ENCODE measurements around the gene AIMP1.
"Not testable (repeated sequence)": the region's sequence is repeated elsewhere in the genome, so short reads cannot be mapped to it uniquely, and the experiment has no call there.

Gene AIMP1

DNA sequence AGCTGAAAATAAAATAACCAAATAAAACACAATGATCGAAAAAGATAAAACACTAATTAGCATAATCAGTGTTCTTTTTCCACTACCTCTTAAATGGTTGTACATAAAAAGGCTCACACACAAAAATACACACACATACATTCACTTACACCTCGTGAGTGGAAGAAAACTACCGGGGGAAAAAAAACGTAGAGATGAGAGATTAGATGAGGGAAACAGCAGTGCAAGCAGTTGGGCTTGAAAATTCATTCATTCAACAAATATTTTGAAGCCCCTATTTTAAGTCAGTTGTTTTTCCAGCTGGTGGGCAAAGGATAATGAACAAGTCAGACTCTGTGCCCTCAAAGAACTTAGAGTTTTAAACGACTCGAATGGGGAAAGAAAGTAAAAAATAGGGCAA, 1.4 kb upstream of the AIMP1 start:
- peak; percentile 20 for DNase-seq

DNA sequence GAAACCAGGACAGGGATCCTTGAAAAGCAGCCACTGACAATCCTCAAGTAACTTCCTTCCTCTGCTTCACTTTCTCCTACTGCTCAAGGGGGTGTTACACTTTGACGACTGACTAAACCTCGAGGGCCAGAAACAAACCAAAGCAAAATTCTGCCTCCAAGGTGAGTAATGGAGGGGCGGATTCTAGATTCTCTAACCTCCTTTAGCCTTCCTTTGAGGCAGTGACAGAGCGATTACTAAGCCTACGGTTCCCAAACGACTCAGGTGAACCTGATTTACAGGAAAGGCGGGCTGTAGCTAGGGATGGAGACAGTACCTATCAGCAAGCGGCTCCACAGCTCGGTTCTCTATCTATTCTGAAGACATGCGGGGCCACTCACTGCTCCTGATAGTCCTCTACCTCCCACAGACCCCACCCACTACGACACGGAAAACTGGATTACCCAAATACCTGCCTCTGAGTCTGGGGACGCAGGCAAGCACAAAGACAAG, 828 bp upstream of the AIMP1 start:
- peak; percentile 58 for DNase-seq

DNA sequence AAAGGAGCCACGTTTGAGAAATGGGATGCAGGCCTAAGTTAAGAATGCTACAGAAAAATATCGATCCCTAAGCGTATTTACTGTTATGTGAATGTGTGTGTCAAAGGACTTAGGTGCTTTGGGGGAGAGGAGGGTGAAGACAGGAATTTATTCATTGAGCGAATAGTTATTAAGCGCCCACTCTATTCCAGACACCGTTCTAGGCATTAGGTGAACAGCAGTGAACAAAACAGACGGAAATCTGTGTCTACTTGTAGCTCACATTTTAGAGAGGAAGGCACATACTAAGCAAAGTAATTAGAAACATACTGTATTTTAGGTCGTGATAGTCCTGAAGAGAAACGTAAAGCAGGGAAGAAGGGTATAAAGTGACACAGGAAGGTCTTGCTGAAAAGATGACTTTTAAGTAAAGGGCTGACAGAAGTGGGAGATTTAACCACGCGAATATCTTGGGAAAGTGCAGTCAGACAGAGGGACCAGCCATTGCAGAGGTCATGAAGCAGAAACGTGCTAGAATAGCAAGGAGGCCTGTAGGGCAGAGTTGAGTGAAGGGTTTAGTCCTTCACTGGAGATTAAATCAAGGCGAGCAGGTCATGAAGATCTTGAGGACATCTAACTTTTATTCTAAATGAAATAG, 541 bp downstream of the AIMP1 start:
- DNase-seq = peak; percentile 29

DNA sequence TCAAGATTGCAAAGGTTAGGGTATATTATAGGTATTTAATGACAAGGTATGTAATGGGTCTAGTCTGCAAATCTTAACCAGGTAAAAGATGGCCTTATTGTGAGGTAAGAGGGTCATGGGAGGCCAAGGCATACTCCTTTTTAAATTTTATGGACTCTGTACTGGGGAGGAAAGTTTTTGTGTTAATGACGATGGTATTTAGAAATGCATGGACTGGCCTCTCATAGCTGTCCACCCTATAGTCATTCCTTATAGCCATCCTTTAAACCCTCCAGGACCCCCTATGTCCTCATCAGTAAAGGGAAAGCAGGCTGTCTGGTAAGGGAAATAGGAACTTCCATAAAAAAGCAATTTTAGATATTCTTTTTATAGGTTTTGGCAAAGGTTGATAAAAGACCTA, 1.5 kb downstream of the AIMP1 start:
- no peak for DNase-seq

DNA sequence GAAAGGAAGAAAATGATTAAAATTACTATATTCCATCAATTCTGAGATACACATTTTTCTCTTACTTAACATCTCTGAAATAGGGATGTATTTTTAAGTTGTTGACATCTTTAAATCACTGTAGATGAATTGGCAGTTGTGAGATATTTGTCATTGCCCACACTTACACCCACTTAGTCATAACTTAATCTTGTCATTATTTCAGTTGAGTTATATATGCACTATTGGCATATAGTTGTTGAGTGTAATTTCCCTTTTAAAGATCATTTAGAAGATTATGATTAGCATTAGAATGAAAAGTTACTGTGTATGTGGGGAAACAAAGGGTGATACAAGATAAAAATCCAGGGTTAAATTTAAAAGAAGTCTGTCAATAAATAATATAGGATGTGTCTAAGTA, 2.2 kb downstream of the AIMP1 start:
- no peak for DNase-seq

DNA sequence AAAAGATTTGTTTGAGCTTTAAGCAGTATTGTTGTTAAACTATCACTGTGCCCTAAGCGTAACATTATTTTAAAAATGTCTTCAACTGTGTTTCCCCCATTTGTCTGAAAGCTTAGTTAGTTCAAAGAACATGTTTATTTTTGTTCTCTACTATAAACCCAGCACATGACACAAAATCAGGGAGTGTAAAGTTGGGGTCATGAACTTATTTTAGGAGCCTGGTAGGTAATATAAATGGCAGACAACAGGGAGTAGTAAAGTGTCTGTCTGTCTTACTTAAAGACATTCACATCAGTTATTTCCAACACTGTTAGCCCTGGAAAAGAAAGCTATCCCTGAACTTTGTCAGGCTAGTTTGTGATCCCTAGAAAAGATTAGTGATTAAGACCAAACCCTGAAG, 3.9 kb downstream of the AIMP1 start:
- no peak for DNase-seq

DNA sequence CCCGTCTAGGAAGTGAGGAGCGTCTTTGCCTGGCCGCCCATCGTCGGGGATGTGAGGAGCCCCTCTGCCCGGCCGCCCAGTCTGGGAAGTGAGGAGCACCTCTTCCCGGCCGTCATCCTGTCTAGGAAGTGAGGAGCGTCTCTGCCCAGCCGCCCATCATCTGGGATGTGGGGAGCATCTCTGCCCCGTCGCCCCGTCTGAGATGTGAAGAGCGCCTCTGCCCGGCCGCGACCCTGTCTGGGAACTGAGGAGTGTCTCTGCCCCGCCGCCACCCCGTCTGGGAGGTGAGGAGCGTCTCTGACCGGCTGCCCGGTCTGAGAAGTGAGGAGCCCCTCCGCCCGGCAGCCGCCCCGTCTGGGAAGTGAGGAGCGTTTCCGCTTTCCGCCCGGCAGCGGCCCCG, 4.8 kb downstream of the AIMP1 start:
- not testable (repeated sequence) for DNase-seq

DNA sequence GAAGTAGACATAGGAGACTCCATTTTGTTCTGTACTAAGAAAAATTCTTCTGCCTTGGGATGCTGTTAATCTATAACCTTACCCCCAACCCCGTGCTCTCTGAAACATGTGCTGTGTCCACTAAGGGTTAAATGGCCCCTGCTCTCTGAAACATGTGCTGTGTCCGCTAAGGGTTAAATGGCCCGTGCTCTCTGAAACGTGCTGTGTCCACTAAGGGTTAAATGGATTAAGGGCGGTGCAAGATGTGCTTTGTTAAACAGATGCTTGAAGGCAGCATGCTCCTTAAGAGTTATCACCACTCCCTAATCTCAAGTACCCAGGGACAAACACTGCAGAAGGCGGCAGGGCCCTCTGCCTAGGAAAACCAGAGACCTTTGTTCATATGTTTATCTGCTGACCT, 5.5 kb downstream of the AIMP1 start:
- DNase-seq = not testable (repeated sequence)

DNA sequence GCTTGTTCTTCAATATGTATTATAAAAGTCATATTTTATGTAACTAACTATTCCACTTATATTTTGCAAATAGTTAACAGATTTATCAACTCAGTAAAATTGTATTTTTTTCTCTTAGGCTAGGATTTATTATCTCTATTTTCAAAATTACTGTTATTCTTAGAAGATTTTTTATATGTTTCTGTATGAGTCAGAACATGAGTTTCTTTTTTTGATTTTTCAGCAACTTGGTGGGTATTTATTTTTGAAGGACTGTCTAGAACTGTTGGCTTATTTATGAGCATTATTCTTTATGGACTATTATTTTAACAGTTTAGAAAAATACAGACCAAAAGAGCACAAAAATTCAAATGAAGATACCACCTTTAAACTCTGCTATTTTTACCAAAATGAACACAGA, 6.8 kb downstream of the AIMP1 start:
- DNase-seq = no peak

DNA sequence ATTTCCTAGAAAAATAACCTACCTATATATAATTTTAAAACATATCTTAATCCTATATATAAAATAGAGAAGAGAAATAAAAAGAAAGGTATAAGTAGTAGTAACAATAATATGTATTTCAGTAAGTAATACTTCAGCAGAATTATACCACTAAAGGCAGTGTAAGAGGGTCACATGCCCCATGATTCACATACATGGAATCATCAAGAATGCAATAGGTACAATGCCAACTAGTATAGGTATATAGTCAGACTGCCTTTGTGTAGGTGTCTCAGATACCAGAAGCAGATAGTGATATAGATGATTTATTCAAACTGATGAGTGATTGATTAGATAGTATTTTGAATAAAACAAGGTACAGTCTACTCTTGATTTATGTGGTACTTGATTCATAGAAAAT, 9.4 kb downstream of the AIMP1 start:
- DNase-seq = no peak

DNA sequence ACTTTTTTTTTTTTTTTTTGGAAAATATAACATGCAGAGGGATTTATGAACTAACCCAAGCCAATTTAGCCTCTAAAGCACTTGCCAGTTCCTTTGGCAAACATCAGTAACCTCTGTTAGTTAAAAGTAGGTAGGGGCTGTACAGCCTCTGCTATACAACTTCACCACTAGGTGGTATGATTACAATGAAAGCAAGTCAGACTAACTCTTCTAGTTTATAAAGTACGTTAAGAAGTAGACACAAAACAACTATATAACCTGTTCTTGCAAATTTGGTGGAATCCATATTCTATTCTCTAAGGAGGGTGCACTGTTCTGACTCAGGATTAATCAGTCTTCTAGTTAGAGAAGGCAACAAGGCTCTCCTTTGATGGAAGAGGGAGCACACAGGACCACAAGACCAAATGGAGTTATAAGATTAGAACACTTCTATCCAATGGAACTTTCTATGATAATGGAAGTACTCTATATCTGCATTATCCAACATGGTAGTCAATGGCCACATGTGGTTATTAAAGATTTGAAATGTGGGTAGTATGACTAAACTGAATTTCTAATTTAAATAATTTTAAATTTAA, 12.8 kb downstream of the AIMP1 start:
- peak; percentile 71 for DNase-seq

DNA sequence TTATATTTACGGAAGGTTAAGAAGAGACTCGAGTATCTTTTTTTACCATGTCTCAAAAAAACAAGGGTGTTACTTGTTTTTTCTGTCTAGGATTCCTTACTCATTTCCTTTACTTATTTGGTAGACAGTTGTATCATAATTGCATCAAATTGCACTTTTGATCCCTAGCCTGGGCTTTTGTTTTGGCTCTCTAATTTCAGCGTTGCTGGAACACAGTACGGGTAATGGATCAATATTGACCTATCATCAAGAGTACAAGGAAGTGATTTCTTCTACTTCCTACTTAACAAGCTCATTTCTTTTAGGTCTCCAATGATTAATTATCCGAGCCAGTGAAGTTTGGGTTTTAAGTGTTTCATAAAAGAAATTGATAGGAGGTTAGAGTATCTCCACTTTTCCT, 16.8 kb downstream of the AIMP1 start:
- no peak for DNase-seq

DNA sequence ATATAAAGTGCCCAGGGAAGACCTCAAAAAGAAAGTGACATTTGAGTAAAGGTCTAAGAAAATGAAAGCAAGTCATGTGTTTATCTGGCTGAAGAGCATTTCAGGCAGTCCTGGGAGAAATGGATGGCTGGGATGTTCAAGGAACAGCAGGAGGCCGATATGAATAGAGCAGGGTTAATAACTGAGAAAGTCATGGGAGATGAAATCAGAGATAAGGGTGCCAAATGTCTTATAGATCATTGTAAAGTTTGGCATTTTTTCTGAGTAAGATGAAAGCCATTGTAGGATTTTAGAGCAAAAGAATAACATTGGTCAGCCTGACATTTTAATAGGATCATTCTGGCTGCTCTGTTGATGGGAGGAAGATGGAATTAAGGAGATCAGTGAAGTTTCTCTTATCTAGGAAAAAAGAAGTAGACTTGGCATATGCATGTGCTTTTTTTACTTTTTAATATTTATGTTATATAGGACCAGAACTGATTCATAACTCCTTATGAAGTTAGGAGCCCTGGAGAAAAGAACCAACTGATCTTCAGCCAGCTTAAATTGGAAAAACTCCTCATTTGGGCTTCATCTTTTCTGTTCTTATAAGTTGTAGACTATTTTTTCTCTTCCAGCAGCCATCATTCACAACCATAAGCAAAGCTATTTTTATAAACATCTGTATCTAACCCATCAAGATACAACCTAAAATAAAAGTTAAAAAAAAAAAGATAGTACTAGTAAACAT, 18.6 kb downstream of the AIMP1 start:
- DNase-seq = no peak

DNA sequence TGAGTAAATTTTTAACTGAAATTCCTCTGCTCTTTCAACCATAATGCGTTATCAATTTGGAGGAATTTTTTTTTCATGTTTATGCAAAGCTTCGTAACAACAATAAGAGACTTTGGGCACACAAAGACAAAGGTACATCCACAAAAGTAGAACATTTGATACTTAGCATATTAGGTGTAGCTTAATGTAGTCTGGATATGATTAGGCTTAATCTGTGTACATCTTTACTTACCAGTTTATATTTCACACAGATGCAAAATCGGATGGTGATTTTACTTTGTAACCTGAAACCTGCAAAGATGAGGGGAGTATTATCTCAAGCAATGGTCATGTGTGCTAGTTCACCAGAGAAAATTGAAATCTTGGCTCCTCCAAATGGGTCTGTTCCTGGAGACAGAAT, 20.3 kb downstream of the AIMP1 start:
- DNase-seq = no peak

DNA sequence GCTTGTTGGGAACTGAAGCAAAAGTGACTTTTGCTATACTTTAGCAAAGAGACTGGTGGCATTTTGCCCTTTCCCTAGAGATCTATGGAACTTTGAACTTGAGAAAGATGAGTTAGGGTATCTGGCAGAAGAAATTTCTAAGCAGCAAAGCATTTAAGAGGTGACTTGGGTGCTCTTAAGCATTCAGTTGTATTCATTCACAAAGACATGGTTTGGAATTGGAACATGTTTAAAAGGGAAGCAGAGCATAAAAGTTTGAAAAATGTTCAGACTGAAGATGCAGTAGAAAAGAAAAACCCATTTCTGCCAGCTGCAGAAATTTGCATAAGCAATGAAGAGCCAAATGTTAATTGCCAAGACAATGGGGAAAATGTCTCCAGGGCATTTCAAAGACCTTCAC, 21.6 kb downstream of the AIMP1 start:
- DNase-seq = no peak

DNA sequence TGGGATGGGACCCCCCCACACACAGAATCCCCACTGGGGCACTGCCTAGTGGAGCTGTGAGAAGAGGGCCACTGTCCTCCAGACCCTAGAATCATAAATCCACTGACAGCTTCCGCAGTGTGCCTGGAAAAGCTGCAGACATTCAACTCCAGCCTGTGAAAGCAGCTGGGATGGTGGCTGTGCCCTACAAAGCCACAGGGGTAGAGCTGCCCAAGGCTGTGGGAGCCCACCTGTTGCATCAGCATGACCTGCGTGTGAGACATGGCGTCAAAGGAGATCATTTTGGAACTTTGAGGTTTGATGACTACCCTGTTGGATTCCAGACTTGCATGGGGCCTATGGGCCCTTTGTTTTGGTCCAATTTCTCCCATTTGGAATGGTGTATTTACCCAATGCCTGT, 22.3 kb downstream of the AIMP1 start:
- no peak for DNase-seq

DNA sequence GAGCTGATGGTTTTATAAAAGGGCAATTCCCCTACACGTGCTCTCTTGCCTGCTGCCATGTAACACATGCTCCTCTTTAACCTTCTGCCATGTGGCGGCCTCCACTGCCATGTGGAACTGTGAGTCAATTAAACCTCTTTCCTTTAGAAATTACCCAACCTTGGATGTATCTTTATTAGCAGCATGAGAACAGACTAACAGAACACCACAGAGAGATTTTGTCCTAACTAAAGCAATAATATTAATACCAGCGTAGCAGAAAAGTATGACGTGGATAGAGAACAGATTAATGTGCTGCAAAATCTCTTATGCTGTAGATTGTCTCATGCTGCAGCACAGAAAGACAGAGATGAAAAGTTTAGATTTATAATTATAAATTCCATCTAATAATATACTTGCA, 23.1 kb downstream of the AIMP1 start:
- no peak for DNase-seq

DNA sequence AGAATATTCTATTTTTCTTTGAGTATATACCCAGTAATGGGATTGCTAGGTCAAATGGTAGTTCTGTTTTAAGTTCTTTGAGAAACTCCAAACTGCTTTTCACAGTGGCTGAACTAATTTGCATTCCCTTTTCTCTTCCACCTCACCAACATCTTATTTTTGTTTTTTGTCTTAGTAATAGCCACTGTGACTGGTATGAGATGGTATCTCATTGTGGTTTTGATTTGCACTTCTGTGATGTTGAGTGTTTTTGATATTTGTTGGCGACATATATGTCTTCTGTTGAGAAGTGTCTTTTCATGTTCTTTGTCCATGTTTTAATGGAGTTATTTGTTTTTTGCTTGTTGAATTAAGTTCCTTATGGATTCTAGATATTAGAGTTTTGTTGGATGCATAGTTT, 24.4 kb downstream of the AIMP1 start:
- no peak for DNase-seq

DNA sequence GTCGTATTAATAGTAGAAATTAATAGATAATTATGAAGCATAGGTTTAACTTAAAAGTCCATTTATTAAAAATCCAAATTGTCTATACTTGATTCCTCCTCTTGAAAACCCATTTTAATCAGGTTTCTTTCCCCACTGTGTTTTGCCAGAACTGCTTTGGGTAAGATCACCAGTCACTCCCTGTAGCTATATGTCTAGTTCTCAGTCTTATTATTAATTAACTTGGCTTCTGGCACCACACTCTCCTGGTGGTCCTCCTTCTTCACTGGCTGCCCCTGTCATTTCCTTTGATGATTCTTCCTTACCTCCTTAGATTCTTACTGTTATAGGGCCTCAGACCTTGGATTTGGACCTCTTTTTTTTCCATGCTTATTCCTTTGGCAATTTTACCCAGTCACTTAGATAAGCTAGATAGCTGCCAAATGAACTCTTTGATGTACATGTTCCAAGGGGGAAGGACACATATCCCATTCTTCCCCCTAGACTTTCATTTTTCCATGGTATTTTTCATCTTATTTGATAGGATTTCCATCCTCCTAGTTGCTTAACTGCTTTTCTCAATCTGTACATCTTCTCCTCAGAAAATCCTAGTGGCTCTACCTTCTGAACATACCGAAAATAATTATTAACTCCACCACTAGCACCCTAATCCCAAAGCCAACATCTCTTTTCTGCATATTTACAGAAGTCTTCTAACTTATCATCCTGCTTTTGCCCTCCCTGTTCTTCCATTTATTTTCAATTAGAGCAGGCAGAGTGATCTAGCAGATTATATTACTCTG, 27.7 kb downstream of the AIMP1 start:
- no peak for DNase-seq

DNA sequence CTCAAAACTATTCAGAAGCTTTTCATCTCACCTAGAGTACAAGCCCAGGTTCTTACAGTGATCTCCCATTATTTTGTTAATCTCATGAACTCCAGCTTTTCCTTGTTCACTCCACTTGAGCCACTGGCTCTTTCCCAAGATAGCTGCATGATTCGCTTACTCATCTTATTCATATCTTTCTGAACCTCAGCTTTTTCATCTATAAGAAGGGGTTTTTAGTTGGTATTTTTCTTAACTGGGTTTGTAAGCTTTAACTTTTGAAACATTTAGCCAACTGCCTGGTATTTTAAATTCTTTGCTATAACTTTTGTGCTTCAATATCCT, 28.3 kb downstream of the AIMP1 start:
- DNase-seq = no peak

DNA sequence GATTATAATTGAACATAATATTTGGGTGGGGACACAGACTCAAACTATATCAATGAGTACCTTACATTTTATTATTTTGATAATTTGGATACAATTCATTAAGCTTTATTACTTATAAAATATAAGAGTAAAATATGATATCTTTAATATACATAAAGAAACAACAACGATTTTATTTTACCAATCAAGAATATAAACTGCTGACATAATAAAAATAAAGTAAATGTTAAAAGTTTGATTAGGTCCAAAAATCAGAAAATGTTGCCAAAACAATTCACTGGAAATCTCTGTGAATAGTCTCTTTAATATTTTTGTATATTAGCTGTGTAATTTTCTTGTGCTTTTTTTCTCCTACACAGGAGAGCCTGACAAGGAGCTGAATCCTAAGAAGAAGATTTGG, 30.8 kb downstream of the AIMP1 start:
- DNase-seq = no peak

DNA sequence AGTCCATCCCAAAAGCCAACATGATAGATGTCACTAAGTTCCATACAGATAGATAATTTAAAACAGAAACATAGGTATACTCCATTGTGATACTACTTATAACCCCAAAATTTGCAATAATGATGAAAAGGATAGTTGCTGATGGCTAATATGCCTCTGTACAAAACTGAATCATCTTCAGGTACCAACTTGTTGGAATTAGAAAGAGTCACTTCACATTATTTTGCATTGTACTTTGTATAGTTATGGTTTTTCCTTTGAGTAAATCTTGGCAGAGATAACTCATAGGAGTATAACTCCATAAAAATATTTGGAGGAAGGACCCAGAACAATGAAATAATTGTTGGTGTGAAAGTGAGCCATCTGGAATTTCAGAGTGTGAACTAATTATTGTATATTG, 34.7 kb downstream of the AIMP1 start:
- DNase-seq = no peak

DNA sequence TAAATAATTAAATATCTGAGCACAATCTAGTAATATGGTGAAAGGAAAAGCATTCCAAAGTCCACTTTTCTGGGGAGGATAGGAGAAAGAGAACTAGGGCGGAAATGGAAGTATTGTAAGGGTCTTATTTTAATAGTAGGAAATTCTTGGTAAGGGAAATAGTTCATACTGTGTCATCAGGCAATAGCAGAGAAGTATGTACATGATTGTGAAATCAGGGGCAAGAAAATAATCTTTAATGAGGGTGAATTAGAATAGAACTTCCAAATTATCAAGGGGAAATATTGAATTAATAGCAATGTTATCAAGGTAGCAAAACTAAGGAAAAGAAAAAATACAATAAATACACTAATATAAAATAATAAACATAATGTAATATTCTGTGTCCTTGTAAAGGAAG, 37.4 kb downstream of the AIMP1 start:
- no peak for DNase-seq

DNA sequence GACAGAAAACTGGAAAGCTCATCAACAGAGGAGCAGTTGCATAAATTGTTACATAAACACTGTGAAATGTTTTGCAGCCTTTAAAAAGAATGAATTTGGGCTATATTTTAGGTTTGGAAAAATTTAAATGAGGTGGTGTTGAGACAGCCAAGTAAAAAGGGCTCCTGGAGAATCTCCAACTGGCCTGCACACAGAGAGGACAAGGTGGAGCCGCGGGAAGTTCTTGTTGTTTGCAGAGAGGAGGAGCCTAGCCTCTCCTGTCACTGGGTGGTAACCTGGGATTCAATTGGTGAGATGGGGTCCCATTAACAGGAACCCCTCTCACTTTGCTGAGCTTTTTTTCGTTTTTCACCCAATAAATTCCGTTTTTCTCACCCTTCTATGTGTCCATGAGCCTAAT, 38.8 kb downstream of the AIMP1 start:
- no peak for DNase-seq

Data from hematopoietic multipotent progenitor cell treated with erythropoietin and hydrocortisone succinate and interleukin-3 and kit ligand, for 6 days (in vitro differentiated cells).